BJ (cell line): ENCODE measurements around the gene ATRIP. TPM values are rescaled to one million over a fixed set of nuclear protein-coding genes. Genes with fewer than 3 reads are reported as not detected.

Source experiments
- CTCF ChIA-PET: fragments of 350-600 bp; formaldehyde crosslinking; extraction: SDS; loops from one replicate; lab custom pipeline; 2021; ENCODE audit warnings: antibody characterized with exemption, inconsistent platforms; lab: Yijun Ruan, JAX
- POLR2A ChIA-PET: fragments of 300-600 bp; sonication (Branson Sonifier 250); formaldehyde crosslinking; extraction: SDS; loops from one replicate; lab custom pipeline; 2021; ENCODE audit warnings: antibody characterized with exemption; lab: Charles Lee
- DNase-seq: peaks from one replicate; pipeline ENCODE4 v3.0.0-alpha.2; 2011; ENCODE audit warnings: low read depth
- H3K27me3 ChIP-seq: 2 replicates; pipeline ENCODE4 v1.6.0; 2011; ENCODE audit warnings: low read length; ENCODE audit not compliant: control insufficient read depth, insufficient read depth
- H3K36me3 ChIP-seq: 2 replicates; pipeline ENCODE4 v1.5.1; 2011; ENCODE audit warnings: low read length; ENCODE audit not compliant: control insufficient read depth, insufficient read depth
- H3K4me3 ChIP-seq: 2 replicates; pipeline ENCODE4 v1.5.1; 2011; ENCODE audit warnings: low read depth, mild to moderate bottlenecking, control low read depth, low read length
- polyA plus RNA-seq: library from polyadenylated mRNA; depleted of rRNA; stranded (reverse); fragments of >200 nt; gene quantifications from 2 replicates; pipeline ENCODE4 v1.2.3, GENCODE V29; 2011
- TF ChIP-seq, protein P1 (sequence below): IDR thresholded peaks from 2 replicates; pipeline ENCODE4 v1.5.1; 2011; ENCODE audit warnings: low read depth, mild to moderate bottlenecking, control low read depth, inconsistent platforms, low read length, moderate library complexity; ENCODE audit not compliant: insufficient read depth

The ATRIP gene
- polyA plus RNA-seq, 1 experiment: 7.9 TPM

GRCh38 chr3:48422272-48422671 lies 24.3 kb upstream of the ATRIP start:
- Histone ChIP-seq H3K27me3 (no peaks in the 10 kb centered on the region), H3K36me3 (peaks cover 13% of the 10 kb centered on the region), H3K4me3 (no peak overlapping the region)
- CTCF ChIA-PET: interaction anchor here (1.0 to 8.1 kb wide), 4 partner anchors 14 to 22 kb away, joined by 3 to 55 read pairs (median 4); partner anchors contain the start of genes CCDC51 and TMA7
- no peak for DNase-seq
- TF ChIP-seq, protein P1, sequence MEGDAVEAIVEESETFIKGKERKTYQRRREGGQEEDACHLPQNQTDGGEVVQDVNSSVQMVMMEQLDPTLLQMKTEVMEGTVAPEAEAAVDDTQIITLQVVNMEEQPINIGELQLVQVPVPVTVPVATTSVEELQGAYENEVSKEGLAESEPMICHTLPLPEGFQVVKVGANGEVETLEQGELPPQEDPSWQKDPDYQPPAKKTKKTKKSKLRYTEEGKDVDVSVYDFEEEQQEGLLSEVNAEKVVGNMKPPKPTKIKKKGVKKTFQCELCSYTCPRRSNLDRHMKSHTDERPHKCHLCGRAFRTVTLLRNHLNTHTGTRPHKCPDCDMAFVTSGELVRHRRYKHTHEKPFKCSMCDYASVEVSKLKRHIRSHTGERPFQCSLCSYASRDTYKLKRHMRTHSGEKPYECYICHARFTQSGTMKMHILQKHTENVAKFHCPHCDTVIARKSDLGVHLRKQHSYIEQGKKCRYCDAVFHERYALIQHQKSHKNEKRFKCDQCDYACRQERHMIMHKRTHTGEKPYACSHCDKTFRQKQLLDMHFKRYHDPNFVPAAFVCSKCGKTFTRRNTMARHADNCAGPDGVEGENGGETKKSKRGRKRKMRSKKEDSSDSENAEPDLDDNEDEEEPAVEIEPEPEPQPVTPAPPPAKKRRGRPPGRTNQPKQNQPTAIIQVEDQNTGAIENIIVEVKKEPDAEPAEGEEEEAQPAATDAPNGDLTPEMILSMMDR: no peak
- POLR2A ChIA-PET: no interaction called here

GRCh38 chr3:48422681-48423080 lies 23.9 kb upstream of the ATRIP start:
- H3K36me3 ChIP-seq: peaks cover 13% of the 10 kb centered on the region
- CTCF ChIA-PET: interaction anchor here (0.6 to 8.1 kb wide), 5 partner anchors 13 to 73 kb away, joined by 3 to 55 read pairs (median 3); partner anchors contain the start of genes CCDC51 and TMA7
- TF ChIP-seq, protein P1: no peak
- POLR2A ChIA-PET: no interaction called here
- H3K4me3 ChIP-seq: no peak overlapping the region
- no peaks in the 10 kb centered on the region for H3K27me3 ChIP-seq
- DNase-seq: no peak

DNA sequence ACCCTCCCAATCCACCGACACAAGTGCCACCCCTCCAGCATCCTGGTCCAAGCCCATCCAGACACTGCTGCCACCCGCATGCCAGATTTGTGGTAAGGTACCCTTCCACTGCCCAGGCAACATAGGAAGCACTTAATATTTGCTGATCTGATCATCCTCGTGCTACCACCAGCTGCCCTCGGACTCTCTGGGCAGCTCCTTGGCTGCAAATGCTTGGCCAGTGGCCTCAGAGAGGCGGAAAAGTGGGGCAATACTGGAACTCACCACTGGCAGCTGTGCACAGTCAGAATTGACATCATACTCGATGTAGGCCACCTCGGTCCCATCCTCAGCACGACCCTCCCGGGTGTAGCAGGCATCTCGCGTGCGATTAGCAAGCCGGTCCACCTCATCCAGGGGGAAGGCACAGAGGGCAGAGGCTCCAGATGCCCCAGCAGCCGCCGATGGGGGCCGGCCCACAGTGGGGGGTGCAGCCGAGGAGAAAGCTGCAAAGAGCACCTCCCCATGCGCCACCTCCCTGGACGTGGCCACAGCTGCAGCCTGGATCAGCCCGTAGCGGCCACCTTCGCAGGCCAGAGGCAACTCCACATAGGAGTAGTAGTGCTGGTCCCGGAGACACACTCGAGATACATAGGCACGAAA lies 23.2 kb upstream of the ATRIP start:
- TF ChIP-seq, protein P1: no peak
- Histone ChIP-seq H3K4me3 (no peak overlapping the region), H3K36me3 (peaks cover 10% of the 10 kb centered on the region), H3K27me3 (no peaks in the 10 kb centered on the region)
- DNase-seq: no peak
- ChIA-PET POLR2A (no interaction called here), CTCF (interaction anchor here (0.6 to 8.1 kb wide), 6 partner anchors 10 to 74 kb away, joined by 3 to 55 read pairs (median 4); partner anchors contain the start of genes CCDC51 and TMA7)

DNA sequence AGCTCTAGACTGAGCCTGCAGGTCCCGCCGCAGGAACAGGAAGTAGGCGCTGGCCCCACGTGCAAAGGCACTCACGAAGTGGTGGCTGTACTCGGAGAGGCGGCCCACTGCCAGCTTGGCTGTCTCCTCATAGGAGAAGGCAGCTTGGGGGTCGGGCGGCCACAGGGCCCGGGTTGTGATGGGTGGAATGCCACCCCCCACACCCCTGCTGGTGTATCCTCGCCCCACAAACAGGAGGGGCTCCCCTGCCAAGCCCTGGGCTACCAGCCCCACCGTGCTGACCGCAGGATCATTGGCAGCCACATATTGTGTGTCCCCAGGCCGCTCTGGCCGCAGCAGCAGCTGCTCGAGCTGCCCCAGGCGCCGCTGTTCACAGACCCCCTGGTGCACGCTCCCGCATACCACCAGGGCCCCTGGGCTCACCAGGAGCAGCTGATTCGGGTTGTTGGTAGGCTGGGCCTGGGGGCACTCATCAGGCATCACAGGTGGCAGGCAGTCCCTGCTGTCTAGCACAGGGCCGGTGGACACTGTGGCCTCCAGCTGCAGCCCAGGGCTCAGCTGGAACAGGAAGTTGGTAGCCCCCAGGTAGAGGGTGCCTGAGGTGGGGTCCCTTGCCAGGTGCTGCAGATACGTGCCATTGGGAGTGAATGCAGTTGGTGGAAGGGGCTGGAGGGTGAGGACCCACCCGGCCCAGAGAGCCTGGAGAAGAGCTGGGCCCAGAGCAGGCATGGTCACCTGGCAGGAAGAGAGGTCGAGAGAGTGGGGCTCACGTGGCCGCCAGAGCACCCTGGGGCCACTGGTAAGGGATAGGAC lies 22.4 kb upstream of the ATRIP start:
- H3K4me3 ChIP-seq: no peak overlapping the region
- TF ChIP-seq, protein P1: no peak
- DNase-seq: no peak
- no peaks in the 10 kb centered on the region for H3K27me3 ChIP-seq
- CTCF ChIA-PET: interaction anchor here (0.7 to 8.1 kb wide), 3 partner anchors 10 to 23 kb away, joined by 4 to 55 read pairs (median 38); no protein-coding TSS in a partner anchor
- POLR2A ChIA-PET: no interaction called here
- peaks cover 6% of the 10 kb centered on the region for H3K36me3 ChIP-seq

- TF ChIP-seq, protein P1: no peak
- ChIA-PET POLR2A (no interaction called here), CTCF (interaction anchor here (0.6 to 8.1 kb wide), 3 partner anchors 11 to 327 kb away, joined by 4 to 55 read pairs (median 38); no protein-coding TSS in a partner anchor)
- DNase-seq: no peak
- no peaks in the 10 kb centered on the region for H3K27me3 ChIP-seq
- H3K4me3 ChIP-seq: no peak overlapping the region
- H3K36me3 ChIP-seq: peaks cover 6% of the 10 kb centered on the region
Measured at GRCh38 chr3:48425281-48425812, 21.2 kb upstream of the ATRIP start.
